GM23338 (cell line): ENCODE results near the gene MRPS34. TPM values are rescaled to one million over a fixed set of nuclear protein-coding genes. Genes with fewer than 3 reads are reported as not detected.

Source experiments
- ATAC-seq: fragments of 200-7000 bp; cut with Tn5 transposase; 3 replicates; pipeline ENCODE4 v1.9.1; 2020
- DNase-seq: peaks from one replicate; pipeline ENCODE4 v3.0.0-alpha.2; 2015; ENCODE audit warnings: low spot score
- H2AFZ ChIP-seq: fragments of 200-600 bp; sonication (generic); 2 replicates; pipeline ENCODE4 v1.8.0; 2016; ENCODE audit warnings: antibody characterized with exemption, mild to moderate bottlenecking, moderate library complexity
- H3F3A ChIP-seq: fragments of 200-600 bp; sonication (generic); replicated peaks from 2 replicates; pipeline ENCODE4 v1.8.0; 2017; ENCODE audit warnings: antibody characterized with exemption, mixed run types, low read depth
- H3K27ac ChIP-seq: fragments of 200-600 bp; sonication (generic); 2 replicates; pipeline ENCODE4 v1.6.1; 2016; ENCODE audit warnings: low read depth
- H3K27me3 ChIP-seq: fragments of 200-600 bp; sonication (generic); 2 replicates; pipeline ENCODE4 v1.8.0; 2016; ENCODE audit warnings: mild to moderate bottlenecking, mixed run types, moderate library complexity; ENCODE audit not compliant: insufficient read depth
- H3K36me3 ChIP-seq: fragments of 200-600 bp; sonication (generic); 2 replicates; pipeline ENCODE4 v1.8.0; 2016; ENCODE audit warnings: mild to moderate bottlenecking; ENCODE audit not compliant: insufficient read depth
- H3K4me1 ChIP-seq: fragments of 200-600 bp; sonication (generic); 2 replicates; pipeline ENCODE4 v1.8.0; 2016; ENCODE audit warnings: mild to moderate bottlenecking, moderate library complexity; ENCODE audit not compliant: insufficient read depth
- H3K4me2 ChIP-seq: fragments of 200-600 bp; sonication (generic); 2 replicates; pipeline ENCODE4 v1.7.1; 2017; ENCODE audit warnings: mixed run types
- H3K4me3 ChIP-seq: fragments of 200-600 bp; sonication (generic); 2 replicates; pipeline ENCODE4 v1.6.1; 2016; ENCODE audit warnings: mixed run types
- H3K79me2 ChIP-seq: fragments of 200-600 bp; sonication (generic); replicated peaks from 2 replicates; pipeline ENCODE4 v1.8.0; 2017; ENCODE audit warnings: mild to moderate bottlenecking; ENCODE audit not compliant: insufficient read depth
- H3K9me2 ChIP-seq: fragments of 200-600 bp; sonication (generic); 2 replicates; pipeline ENCODE4 v1.8.0; 2017; ENCODE audit not compliant: insufficient read depth
- H4K20me1 ChIP-seq: fragments of 200-600 bp; sonication (generic); replicated peaks from 2 replicates; pipeline ENCODE4 v1.8.0; 2017; ENCODE audit warnings: mild to moderate bottlenecking; ENCODE audit not compliant: insufficient read depth
- H3K27ac Mint-ChIP-seq: 2 replicates; pipeline ENCODE4 v1.8.0; 2020; ENCODE audit warnings: inconsistent platforms, mild to moderate bottlenecking, moderate library complexity, mixed read lengths
- H3K27me3 Mint-ChIP-seq: 3 replicates; pipeline ENCODE4 v1.8.0; 2022; ENCODE audit warnings: low read depth, mild to moderate bottlenecking, moderate library complexity, mixed read lengths, inconsistent platforms; ENCODE audit not compliant: insufficient read depth, poor library complexity
- H3K36me3 Mint-ChIP-seq: 3 replicates; pipeline ENCODE4 v1.8.0; 2021; ENCODE audit warnings: low read depth, mild to moderate bottlenecking, inconsistent platforms, moderate library complexity, mixed read lengths
- H3K4me1 Mint-ChIP-seq: 3 replicates; pipeline ENCODE4 v1.8.0; 2020; ENCODE audit warnings: mild to moderate bottlenecking, inconsistent platforms, mixed read lengths
- H3K4me3 Mint-ChIP-seq: 3 replicates; pipeline ENCODE4 v1.8.0; 2021; ENCODE audit warnings: moderate library complexity, mild to moderate bottlenecking, inconsistent platforms, mixed read lengths
- H3K9me3 Mint-ChIP-seq: 3 replicates; pipeline ENCODE4 v1.8.0; 2020; ENCODE audit warnings: moderate library complexity, mild to moderate bottlenecking, inconsistent platforms, mixed read lengths
- CREB1 ChIP-seq: fragments of 250-450 bp; sonication (Bioruptor Pico); IDR thresholded peaks from 2 replicates; pipeline ENCODE4 v1.5.0; 2020; ENCODE audit warnings: low read depth, mild to moderate bottlenecking, moderate library complexity
- NANOG ChIP-seq: IDR thresholded peaks from 2 replicates; pipeline ENCODE4 v1.6.1; 2016; ENCODE audit warnings: antibody characterized with exemption, borderline replicate concordance
- polyA plus RNA-seq: library from polyadenylated mRNA; unstranded; fragments of >200 nt; fragmentation: Nextera tagmentation; extraction: Ambion mirVana; gene quantifications from 2 replicates; pipeline ENCODE4 v1.2.1, GENCODE V29; 2016
- total RNA-seq: library from RNA; depleted of rRNA; stranded (reverse); fragments of >200 nt; shearing (Covaris generic); gene quantifications from 2 replicates; pipeline ENCODE4 v1.2.3, GENCODE V29; 2014
- TF ChIP-seq, protein P1 (sequence below): IDR thresholded peaks from one replicate; pipeline ENCODE4 v1.6.1; 2018; ENCODE audit warnings: antibody characterized with exemption; ENCODE audit not compliant: unreplicated experiment
- TF ChIP-seq, protein P2 (sequence below), 2 experiments: fragments of 200-600 bp in 1 of 2; sonication (generic) in 1 of 2; conservative IDR thresholded peaks; 2 replicates each; pipeline versions ENCODE4 v1.5.1 to v1.6.1; 2016 to 2017; ENCODE audit warnings: antibody characterized with exemption in 2 of 2, low read depth in 2 of 2, mild to moderate bottlenecking in 2 of 2, moderate library complexity in 1 of 2

Gene MRPS34
- total and polyA plus RNA-seq, 2 experiments from 2014 or later = 248 to 391 TPM

DNA sequence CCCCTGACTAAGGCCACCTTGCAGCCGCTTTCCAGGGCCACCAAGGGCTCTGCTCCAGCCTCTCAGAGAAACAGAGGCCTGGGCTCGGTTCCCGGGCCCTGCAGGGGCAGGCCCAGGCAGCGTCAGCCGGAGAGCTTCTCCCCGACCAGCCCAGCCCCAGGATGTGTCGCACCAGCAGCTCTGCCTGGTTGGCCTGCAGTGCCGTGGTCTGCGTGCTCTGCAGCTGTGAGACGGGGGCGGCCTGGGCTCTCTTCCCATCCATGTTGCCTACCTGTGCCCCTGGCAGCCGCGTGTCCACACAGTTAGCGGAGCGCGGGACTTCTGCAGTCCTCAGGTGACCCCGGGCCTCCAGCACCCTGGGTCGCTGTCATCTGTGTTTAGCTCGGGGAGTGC, 15.8 kb upstream of the MRPS34 start (continued):
- TF ChIP-seq, protein P1, sequence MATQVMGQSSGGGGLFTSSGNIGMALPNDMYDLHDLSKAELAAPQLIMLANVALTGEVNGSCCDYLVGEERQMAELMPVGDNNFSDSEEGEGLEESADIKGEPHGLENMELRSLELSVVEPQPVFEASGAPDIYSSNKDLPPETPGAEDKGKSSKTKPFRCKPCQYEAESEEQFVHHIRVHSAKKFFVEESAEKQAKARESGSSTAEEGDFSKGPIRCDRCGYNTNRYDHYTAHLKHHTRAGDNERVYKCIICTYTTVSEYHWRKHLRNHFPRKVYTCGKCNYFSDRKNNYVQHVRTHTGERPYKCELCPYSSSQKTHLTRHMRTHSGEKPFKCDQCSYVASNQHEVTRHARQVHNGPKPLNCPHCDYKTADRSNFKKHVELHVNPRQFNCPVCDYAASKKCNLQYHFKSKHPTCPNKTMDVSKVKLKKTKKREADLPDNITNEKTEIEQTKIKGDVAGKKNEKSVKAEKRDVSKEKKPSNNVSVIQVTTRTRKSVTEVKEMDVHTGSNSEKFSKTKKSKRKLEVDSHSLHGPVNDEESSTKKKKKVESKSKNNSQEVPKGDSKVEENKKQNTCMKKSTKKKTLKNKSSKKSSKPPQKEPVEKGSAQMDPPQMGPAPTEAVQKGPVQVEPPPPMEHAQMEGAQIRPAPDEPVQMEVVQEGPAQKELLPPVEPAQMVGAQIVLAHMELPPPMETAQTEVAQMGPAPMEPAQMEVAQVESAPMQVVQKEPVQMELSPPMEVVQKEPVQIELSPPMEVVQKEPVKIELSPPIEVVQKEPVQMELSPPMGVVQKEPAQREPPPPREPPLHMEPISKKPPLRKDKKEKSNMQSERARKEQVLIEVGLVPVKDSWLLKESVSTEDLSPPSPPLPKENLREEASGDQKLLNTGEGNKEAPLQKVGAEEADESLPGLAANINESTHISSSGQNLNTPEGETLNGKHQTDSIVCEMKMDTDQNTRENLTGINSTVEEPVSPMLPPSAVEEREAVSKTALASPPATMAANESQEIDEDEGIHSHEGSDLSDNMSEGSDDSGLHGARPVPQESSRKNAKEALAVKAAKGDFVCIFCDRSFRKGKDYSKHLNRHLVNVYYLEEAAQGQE = no peak

DNA sequence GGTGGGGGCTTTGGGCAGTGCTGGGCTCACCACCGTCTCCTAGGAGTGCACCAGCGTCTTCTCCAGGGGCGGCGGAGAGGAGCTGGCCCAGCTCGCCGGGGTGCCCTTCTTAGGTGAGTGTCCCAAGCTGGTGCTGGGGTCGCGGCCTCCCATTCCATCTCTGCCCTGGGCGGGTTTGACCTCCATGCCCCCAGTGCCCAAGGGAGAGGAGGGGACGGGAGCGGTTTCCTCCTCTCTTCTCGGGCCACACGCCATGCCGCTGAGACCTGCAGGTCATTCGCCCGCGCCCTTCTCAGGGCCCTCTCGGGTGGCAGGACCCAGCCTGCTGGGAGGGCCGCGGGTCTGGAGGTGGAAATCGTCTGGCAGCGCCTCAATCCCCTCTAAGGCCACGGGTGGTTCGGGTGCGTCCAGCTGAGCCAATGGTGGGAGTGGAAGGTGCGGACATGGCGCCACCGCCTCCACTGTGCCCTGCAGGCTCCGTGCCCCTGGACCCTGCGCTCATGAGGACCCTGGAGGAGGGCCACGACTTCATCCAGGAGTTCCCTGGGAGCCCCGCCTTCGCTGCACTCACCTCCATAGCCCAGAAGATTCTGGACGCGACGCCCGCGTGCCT, 15.3 kb upstream of the MRPS34 start:
- Histone ChIP-seq H3K4me3 (no peak overlapping the region), H3K4me1 (no peaks in the 10 kb centered on the region), H3K36me3 (no peaks in the 10 kb centered on the region), H3F3A (no peaks in the 10 kb centered on the region), H3K27me3 (no peaks in the 10 kb centered on the region), H2AFZ (no peak overlapping the region), H3K79me2 (peaks cover 34% of the 10 kb centered on the region), H4K20me1 (peaks cover 14% of the 10 kb centered on the region), H3K9me2 (no peaks in the 10 kb centered on the region), H3K27ac (no peak overlapping the region), H3K4me2 (no peak overlapping the region)
- TF ChIP-seq, protein P2, sequence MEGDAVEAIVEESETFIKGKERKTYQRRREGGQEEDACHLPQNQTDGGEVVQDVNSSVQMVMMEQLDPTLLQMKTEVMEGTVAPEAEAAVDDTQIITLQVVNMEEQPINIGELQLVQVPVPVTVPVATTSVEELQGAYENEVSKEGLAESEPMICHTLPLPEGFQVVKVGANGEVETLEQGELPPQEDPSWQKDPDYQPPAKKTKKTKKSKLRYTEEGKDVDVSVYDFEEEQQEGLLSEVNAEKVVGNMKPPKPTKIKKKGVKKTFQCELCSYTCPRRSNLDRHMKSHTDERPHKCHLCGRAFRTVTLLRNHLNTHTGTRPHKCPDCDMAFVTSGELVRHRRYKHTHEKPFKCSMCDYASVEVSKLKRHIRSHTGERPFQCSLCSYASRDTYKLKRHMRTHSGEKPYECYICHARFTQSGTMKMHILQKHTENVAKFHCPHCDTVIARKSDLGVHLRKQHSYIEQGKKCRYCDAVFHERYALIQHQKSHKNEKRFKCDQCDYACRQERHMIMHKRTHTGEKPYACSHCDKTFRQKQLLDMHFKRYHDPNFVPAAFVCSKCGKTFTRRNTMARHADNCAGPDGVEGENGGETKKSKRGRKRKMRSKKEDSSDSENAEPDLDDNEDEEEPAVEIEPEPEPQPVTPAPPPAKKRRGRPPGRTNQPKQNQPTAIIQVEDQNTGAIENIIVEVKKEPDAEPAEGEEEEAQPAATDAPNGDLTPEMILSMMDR (conservative IDR thresholded peaks at IDR 0.05; ENCODE audit: low read depth in 2 of 2) = no peak
- TF ChIP-seq CREB1 (CRISPR knock-in tag) (no peak), NANOG (no peak)
- TF ChIP-seq, protein P1 = no peak
- Mint-ChIP-seq H3K36me3 (peaks cover 8% of the 10 kb centered on the region; the same call in 2 of the 3 replicates), H3K27me3 (peaks cover 9% of the 10 kb centered on the region), H3K4me3 (no peak overlapping the region), H3K27ac (no peak overlapping the region), H3K9me3 (peaks cover 2% of the 10 kb centered on the region; the same call in 1 of the 3 replicates), H3K4me1 (no peaks in the 10 kb centered on the region)
- DNase-seq (no peak), ATAC-seq (no peak)
